KMS-11 (cell line): ENCODE results near the gene DYDC2.

Source experiments
- H2AFZ ChIP-seq: fragments of 200-600 bp; sonication (generic); 2 replicates; pipeline ENCODE4 v1.6.1; 2016; ENCODE audit warnings: antibody characterized with exemption, mixed run types, low read depth
- H3K27ac ChIP-seq: fragments of 200-600 bp; sonication (generic); 2 replicates; pipeline ENCODE4 v1.6.1; 2016; ENCODE audit warnings: mild to moderate bottlenecking, mixed run types
- H3K27me3 ChIP-seq: fragments of 200-600 bp; sonication (generic); 2 replicates; pipeline ENCODE4 v1.6.1; 2017; ENCODE audit warnings: mild to moderate bottlenecking, low read depth, mixed run types, moderate library complexity; ENCODE audit not compliant: insufficient read depth
- H3K36me3 ChIP-seq: fragments of 200-600 bp; sonication (generic); 2 replicates; pipeline ENCODE4 v1.6.1; 2017; ENCODE audit warnings: mild to moderate bottlenecking, mixed run types; ENCODE audit not compliant: insufficient read depth
- H3K4me1 ChIP-seq: fragments of 200-600 bp; sonication (generic); 2 replicates; pipeline ENCODE4 v1.6.1; 2016; ENCODE audit warnings: mild to moderate bottlenecking, low read depth, mixed run types; ENCODE audit not compliant: poor library complexity, severe bottlenecking
- H3K4me2 ChIP-seq: fragments of 200-600 bp; sonication (generic); 2 replicates; pipeline ENCODE4 v1.7.0; 2016; ENCODE audit warnings: mild to moderate bottlenecking, mixed run types
- H3K4me3 ChIP-seq: fragments of 200-600 bp; sonication (generic); IDR thresholded peaks from 2 replicates; pipeline ENCODE4 v1.6.1; 2017; ENCODE audit warnings: low read depth, low read length, mixed read lengths; ENCODE audit not compliant: insufficient read depth
- H3K79me2 ChIP-seq: fragments of 200-600 bp; sonication (generic); 2 replicates; pipeline ENCODE4 v1.6.1; 2016; ENCODE audit warnings: low read depth, mixed run types; ENCODE audit not compliant: insufficient read depth
- H3K9ac ChIP-seq: fragments of 200-600 bp; sonication (generic); 2 replicates; pipeline ENCODE4 v1.6.1; 2016; ENCODE audit warnings: mild to moderate bottlenecking, mixed run types
- H4K20me1 ChIP-seq: fragments of 200-600 bp; sonication (generic); 2 replicates; pipeline ENCODE4 v1.6.1; 2016; ENCODE audit warnings: mild to moderate bottlenecking, mixed run types; ENCODE audit not compliant: insufficient read depth
- CTCF ChIP-seq: fragments of 200-600 bp; sonication (generic); conservative IDR thresholded peaks from 2 replicates; pipeline ENCODE4 v1.6.1; 2017; ENCODE audit warnings: low read depth, mild to moderate bottlenecking, antibody characterized with exemption, low read length, moderate library complexity, mixed read lengths

Gene DYDC2

GRCh38 chr10:80319318-80319717, 37.3 kb upstream of the DYDC2 start:
- no peak overlapping the region for H3K4me2 ChIP-seq
- no peaks in the 10 kb centered on the region for H3K79me2 ChIP-seq
- H3K36me3 ChIP-seq = no peaks in the 10 kb centered on the region
- no peak for TF ChIP-seq CTCF
- no peaks in the 10 kb centered on the region for H4K20me1 ChIP-seq
- H3K27me3 ChIP-seq = no peaks in the 10 kb centered on the region
- no peak overlapping the region for H3K4me3 ChIP-seq
- H3K4me1 ChIP-seq = no peaks in the 10 kb centered on the region
- H2AFZ ChIP-seq = no peak overlapping the region
- H3K9ac ChIP-seq = no peak overlapping the region
- H3K27ac ChIP-seq = no peak overlapping the region

- Histone ChIP-seq H2AFZ (no peak overlapping the region), H3K4me1 (no peaks in the 10 kb centered on the region), H3K27ac (no peak overlapping the region), H3K79me2 (no peaks in the 10 kb centered on the region), H4K20me1 (no peaks in the 10 kb centered on the region), H3K36me3 (no peaks in the 10 kb centered on the region), H3K4me2 (no peak overlapping the region), H3K9ac (no peak overlapping the region), H3K27me3 (no peaks in the 10 kb centered on the region), H3K4me3 (no peak overlapping the region)
- TF ChIP-seq CTCF = no peak
Observed at GRCh38 chr10:80319725-80320290, 36.8 kb upstream of the DYDC2 start.

GRCh38 chr10:80320377-80320776, 36.2 kb upstream of the DYDC2 start:
- no peaks in the 10 kb centered on the region for H3K4me1 ChIP-seq
- H3K27ac ChIP-seq = no peak overlapping the region
- no peaks in the 10 kb centered on the region for H4K20me1 ChIP-seq
- H3K36me3 ChIP-seq = no peaks in the 10 kb centered on the region
- no peak overlapping the region for H3K4me3 ChIP-seq
- no peaks in the 10 kb centered on the region for H3K27me3 ChIP-seq
- H3K4me2 ChIP-seq = no peak overlapping the region
- H3K9ac ChIP-seq = no peak overlapping the region
- H3K79me2 ChIP-seq = no peaks in the 10 kb centered on the region
- TF ChIP-seq CTCF = no peak
- no peak overlapping the region for H2AFZ ChIP-seq

GRCh38 chr10:80321183-80321582, 35.4 kb upstream of the DYDC2 start:
- Histone ChIP-seq H3K4me1 (no peaks in the 10 kb centered on the region), H3K4me2 (no peak overlapping the region), H3K36me3 (no peaks in the 10 kb centered on the region), H4K20me1 (no peaks in the 10 kb centered on the region), H2AFZ (no peak overlapping the region), H3K27me3 (no peaks in the 10 kb centered on the region), H3K9ac (no peak overlapping the region), H3K79me2 (no peaks in the 10 kb centered on the region), H3K27ac (no peak overlapping the region), H3K4me3 (no peak overlapping the region)
- no peak for TF ChIP-seq CTCF

GRCh38 chr10:80322158-80322557, 34.4 kb upstream of the DYDC2 start:
- Histone ChIP-seq H3K9ac (no peak overlapping the region), H3K27me3 (no peaks in the 10 kb centered on the region), H3K27ac (no peak overlapping the region), H3K4me1 (no peaks in the 10 kb centered on the region), H2AFZ (no peak overlapping the region), H4K20me1 (no peaks in the 10 kb centered on the region), H3K36me3 (no peaks in the 10 kb centered on the region), H3K4me3 (no peak overlapping the region), H3K4me2 (no peak overlapping the region), H3K79me2 (no peaks in the 10 kb centered on the region)
- TF ChIP-seq CTCF = no peak
